Lower lobe of right lung (tissue), 2 donors: ENCODE results near the gene ZNF195. TPM values are rescaled to one million over a fixed set of nuclear protein-coding genes. Genes with fewer than 3 reads are reported as not detected.

Experiments used
- ATAC-seq, 2 donors: fragments of 200-7000 bp; cut with Tn5 transposase; one replicate each; pipeline ENCODE4 v1.9.1; 2020 to 2022; ENCODE audit warnings: mild to moderate bottlenecking in 2 of 2, moderate library complexity in 2 of 2
- DNase-seq: peaks from one replicate; pipeline ENCODE4 v3.0.0-alpha.2; 2020
- H3K27ac ChIP-seq: fragments of 200-600 bp; one replicate; pipeline ENCODE4 v1.8.0; 2022
- H3K27me3 ChIP-seq: fragments of 200-600 bp; one replicate; pipeline ENCODE4 v1.8.0; 2022; ENCODE audit warnings: low read depth
- H3K36me3 ChIP-seq: fragments of 200-600 bp; one replicate; pipeline ENCODE4 v1.8.0; 2022; ENCODE audit warnings: mild to moderate bottlenecking
- H3K4me1 ChIP-seq: fragments of 200-600 bp; one replicate; pipeline ENCODE4 v1.8.0; 2022
- H3K4me3 ChIP-seq: fragments of 200-600 bp; one replicate; pipeline ENCODE4 v1.8.0; 2022; ENCODE audit warnings: mild to moderate bottlenecking
- H3K9me3 ChIP-seq: fragments of 200-600 bp; one replicate; pipeline ENCODE4 v1.8.0; 2022
- intact Hi-C: fragments of 100-400 bp; cut with DNase I; formaldehyde crosslinking; loops from one replicate; pipeline ENCODE4 v1.11.0; 2022
- total RNA-seq: library from RNA; stranded (reverse); fragmentation: NEBNext Ultra II Directional; extraction: Animal tissue kit (Norgen Biotek cat#: 25700); gene quantifications from one replicate; pipeline ENCODE4 v1.2.1, GENCODE V29; 2021
- TF ChIP-seq, protein P1 (sequence below): fragments of 200-600 bp; IDR thresholded peaks from one replicate; pipeline ENCODE4 v1.8.0; 2022; ENCODE audit warnings: antibody characterized with exemption, mild to moderate bottlenecking
- donor health status: DM: no; HTN: yes; CAD: no; lungs with severe emphysema.

ZNF195 gene
- total RNA-seq, 1 donor from 2014 or later, result 16.4 TPM

DNA sequence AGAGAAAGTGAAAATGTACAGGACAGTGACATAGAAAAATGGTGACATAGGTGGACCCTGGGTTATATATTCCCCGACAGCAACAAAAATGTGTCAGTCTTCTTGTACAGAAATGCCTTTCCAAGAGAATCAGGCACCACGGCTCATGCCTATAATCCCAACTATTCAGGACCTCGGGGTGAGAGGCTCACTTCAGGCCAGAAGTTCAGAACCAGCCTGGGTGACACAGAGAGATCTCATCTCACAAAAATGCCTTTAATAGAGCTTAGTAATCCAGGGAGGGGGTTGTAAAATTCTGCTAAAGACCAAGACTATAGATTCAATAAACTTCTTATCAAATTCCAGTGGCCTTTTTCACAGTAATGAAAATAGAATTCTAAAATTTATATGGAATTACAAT lies 10.7 kb downstream of the ZNF195 start:
- Histone ChIP-seq H3K4me3 (no peak overlapping the region), H3K27me3 (no peaks in the 10 kb centered on the region), H3K27ac (no peak overlapping the region), H3K4me1 (no peaks in the 10 kb centered on the region), H3K9me3 (peaks cover 19% of the 10 kb centered on the region), H3K36me3 (peaks cover 85% of the 10 kb centered on the region)
- TF ChIP-seq, protein P1, sequence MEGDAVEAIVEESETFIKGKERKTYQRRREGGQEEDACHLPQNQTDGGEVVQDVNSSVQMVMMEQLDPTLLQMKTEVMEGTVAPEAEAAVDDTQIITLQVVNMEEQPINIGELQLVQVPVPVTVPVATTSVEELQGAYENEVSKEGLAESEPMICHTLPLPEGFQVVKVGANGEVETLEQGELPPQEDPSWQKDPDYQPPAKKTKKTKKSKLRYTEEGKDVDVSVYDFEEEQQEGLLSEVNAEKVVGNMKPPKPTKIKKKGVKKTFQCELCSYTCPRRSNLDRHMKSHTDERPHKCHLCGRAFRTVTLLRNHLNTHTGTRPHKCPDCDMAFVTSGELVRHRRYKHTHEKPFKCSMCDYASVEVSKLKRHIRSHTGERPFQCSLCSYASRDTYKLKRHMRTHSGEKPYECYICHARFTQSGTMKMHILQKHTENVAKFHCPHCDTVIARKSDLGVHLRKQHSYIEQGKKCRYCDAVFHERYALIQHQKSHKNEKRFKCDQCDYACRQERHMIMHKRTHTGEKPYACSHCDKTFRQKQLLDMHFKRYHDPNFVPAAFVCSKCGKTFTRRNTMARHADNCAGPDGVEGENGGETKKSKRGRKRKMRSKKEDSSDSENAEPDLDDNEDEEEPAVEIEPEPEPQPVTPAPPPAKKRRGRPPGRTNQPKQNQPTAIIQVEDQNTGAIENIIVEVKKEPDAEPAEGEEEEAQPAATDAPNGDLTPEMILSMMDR, result no peak
- DNase-seq (no peak), ATAC-seq (no peak)
- intact Hi-C loops, result no loop called here

DNA sequence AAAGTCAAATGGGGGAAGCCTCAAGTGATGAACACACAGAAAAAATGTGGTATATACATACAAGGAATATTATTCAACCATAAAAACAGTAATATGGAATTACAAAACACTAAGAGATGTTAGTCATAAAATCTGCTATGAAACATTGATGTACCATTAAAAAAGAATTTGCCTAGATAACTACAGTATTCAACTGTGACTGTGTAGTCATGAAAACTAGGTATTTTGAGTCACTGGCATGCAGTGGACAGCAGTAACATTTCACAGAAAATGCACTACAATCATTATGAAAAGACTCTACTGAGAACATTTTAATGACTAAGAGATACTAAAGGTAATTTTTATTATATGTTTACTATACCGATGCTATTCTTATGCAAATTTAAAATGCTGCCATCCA lies 11.7 kb downstream of the ZNF195 start:
- H3K9me3 ChIP-seq, result peaks cover 28% of the 10 kb centered on the region
- no peaks in the 10 kb centered on the region for H3K4me1 ChIP-seq
- no peak for DNase-seq
- no peak for ATAC-seq
- intact Hi-C loops, result no loop called here
- no peak overlapping the region for H3K4me3 ChIP-seq
- H3K27me3 ChIP-seq, result no peaks in the 10 kb centered on the region
- TF ChIP-seq, protein P1, result no peak
- no peak overlapping the region for H3K27ac ChIP-seq
- peaks cover 80% of the 10 kb centered on the region for H3K36me3 ChIP-seq

DNA sequence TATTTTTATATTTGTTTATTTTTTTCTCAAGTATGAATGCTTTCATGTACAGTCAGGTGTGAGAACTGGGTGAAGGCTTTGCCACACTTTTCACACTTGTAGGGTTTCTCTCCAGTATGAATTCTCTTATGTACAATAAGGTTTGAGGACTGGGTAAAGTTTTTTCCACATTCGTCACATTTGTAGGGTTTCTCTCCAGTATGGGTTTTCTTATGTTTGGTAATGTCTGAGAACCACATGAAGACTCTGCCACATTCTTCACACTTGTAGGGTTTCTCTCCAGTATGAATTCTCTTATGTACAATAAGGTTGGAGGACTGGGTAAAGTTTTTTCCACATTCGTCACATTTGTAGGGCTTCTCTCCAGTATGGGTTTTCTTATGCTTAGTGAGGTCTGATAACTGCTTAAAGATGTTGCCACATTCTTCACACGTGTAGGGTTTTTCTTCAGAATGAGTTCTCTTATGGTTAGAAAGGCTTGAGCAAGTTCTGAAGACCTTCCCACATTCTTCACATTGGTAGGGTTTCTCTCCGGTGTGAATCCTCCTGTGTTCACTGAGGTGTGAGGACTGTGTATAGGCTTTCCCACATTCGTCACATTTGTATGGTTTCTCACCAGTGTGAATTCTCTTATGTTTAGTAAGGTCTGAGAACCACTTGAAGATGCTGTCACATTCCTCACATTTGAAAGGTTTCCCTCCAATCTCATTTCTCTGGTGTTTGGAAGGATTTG lies 19.7 kb downstream of the ZNF195 start:
- no peak for DNase-seq
- no peak overlapping the region for H3K4me3 ChIP-seq
- no peaks in the 10 kb centered on the region for H3K4me1 ChIP-seq
- intact Hi-C loops, result no loop called here
- TF ChIP-seq, protein P1, result no peak
- peaks cover 85% of the 10 kb centered on the region for H3K9me3 ChIP-seq
- peaks cover 34% of the 10 kb centered on the region for H3K36me3 ChIP-seq
- no peak overlapping the region for H3K27ac ChIP-seq
- H3K27me3 ChIP-seq, result no peaks in the 10 kb centered on the region
- ATAC-seq, result no peak

DNA sequence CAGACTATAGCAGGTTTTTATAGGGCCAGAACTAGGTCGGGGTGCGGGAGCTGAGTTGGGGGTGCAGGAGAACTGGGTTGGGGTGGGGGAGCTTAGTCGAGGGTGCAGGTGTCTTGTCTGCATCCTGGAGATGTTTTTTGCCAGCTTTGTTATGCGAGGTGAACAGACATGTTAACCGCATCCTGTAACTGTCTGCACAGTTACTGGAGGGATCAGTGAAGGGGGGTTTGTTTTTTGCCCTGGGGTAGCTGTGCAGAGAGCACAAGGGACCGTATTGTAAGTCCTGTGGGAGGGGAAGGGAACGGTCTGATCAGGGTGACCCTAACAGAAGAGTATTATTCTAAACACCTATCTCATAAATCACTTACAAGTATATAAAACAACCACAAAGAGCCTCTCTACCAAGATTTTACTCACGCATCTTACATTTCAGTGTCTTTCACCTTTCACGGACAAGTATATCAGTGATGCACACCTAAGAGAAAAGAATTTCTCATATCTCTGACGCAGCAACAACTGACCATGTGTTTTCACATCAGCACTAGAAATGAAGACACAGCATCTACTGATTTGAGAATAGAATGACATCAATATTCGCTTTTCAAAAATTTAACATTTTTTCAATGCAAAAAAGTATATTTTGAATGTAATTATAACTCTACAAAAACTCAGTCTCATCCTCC lies 20.8 kb downstream of the ZNF195 start:
- intact Hi-C loops, result no loop called here
- no peak overlapping the region for H3K4me3 ChIP-seq
- H3K36me3 ChIP-seq, result peaks cover 30% of the 10 kb centered on the region
- TF ChIP-seq, protein P1, result no peak
- DNase-seq (no peak), ATAC-seq (no peak)
- no peaks in the 10 kb centered on the region for H3K27me3 ChIP-seq
- no peaks in the 10 kb centered on the region for H3K4me1 ChIP-seq
- peaks cover 75% of the 10 kb centered on the region for H3K9me3 ChIP-seq
- H3K27ac ChIP-seq, result no peak overlapping the region

DNA sequence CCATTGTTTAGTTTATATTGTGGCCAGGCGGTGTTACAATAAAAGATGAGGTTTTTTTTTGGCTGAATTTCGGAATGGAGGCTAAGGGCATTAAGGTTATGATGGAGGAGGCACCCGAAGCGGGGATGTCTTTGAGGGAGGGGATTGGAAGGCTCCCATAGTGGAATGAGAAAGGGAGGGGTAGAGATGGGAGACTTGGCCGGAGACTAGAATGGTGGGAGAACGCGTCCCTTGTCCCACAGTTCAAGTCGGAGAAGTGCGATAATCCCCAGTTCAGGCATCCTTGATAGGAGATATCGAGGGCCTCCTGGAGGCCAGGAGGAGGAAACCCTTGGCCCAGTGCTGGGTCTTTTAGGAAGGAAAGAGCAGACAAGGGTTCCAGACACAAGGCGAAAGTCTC lies 21.6 kb downstream of the ZNF195 start:
- DNase-seq (no peak), ATAC-seq (no peak)
- Histone ChIP-seq H3K4me1 (no peaks in the 10 kb centered on the region), H3K36me3 (peaks cover 30% of the 10 kb centered on the region), H3K9me3 (peaks cover 67% of the 10 kb centered on the region), H3K27ac (no peak overlapping the region), H3K27me3 (no peaks in the 10 kb centered on the region), H3K4me3 (no peak overlapping the region)
- TF ChIP-seq, protein P1, result no peak
- intact Hi-C loops, result no loop called here
